Measurements from ENCODE around the gene KATNB1. TPM values are rescaled to one million over a fixed set of nuclear protein-coding genes. Genes with fewer than 3 reads are reported as not detected.

Gene KATNB1
- polyA plus RNA-seq, 1 donor from 2014 or later, result 57.9 TPM

GRCh38 chr16:57687363-57687929 lies 48.1 kb upstream of the KATNB1 start:
- Histone ChIP-seq H3K36me3 (ENCODE audit: insufficient read depth, low read length) (no peaks in the 10 kb centered on the region), H2AFZ (ENCODE audit: low read depth, low read length) (no peak overlapping the region), H3K27me3 (ENCODE audit: insufficient read depth, low read depth, low read length) (no peaks in the 10 kb centered on the region), H3K9me3 (ENCODE audit: low read length) (no peaks in the 10 kb centered on the region), H3K4me3 (ENCODE audit: low read length) (no peak overlapping the region), H3K9ac (ENCODE audit: low read length) (no peak overlapping the region), H3K9me2 (ENCODE audit: insufficient read depth, low read length) (no peaks in the 10 kb centered on the region), H3K4me2 (ENCODE audit: low read length) (no peak overlapping the region), H3K27ac (ENCODE audit: low read length) (no peak overlapping the region), H4K20me1 (ENCODE audit: insufficient read depth) (no peaks in the 10 kb centered on the region), H3K79me2 (replicated peaks; ENCODE audit: insufficient read depth, low read length) (no peaks in the 10 kb centered on the region), H3F3A (ENCODE audit: insufficient read depth, low read length, poor library complexity, severe bottlenecking) (no peaks in the 10 kb centered on the region)
- TF ChIP-seq, protein P1, sequence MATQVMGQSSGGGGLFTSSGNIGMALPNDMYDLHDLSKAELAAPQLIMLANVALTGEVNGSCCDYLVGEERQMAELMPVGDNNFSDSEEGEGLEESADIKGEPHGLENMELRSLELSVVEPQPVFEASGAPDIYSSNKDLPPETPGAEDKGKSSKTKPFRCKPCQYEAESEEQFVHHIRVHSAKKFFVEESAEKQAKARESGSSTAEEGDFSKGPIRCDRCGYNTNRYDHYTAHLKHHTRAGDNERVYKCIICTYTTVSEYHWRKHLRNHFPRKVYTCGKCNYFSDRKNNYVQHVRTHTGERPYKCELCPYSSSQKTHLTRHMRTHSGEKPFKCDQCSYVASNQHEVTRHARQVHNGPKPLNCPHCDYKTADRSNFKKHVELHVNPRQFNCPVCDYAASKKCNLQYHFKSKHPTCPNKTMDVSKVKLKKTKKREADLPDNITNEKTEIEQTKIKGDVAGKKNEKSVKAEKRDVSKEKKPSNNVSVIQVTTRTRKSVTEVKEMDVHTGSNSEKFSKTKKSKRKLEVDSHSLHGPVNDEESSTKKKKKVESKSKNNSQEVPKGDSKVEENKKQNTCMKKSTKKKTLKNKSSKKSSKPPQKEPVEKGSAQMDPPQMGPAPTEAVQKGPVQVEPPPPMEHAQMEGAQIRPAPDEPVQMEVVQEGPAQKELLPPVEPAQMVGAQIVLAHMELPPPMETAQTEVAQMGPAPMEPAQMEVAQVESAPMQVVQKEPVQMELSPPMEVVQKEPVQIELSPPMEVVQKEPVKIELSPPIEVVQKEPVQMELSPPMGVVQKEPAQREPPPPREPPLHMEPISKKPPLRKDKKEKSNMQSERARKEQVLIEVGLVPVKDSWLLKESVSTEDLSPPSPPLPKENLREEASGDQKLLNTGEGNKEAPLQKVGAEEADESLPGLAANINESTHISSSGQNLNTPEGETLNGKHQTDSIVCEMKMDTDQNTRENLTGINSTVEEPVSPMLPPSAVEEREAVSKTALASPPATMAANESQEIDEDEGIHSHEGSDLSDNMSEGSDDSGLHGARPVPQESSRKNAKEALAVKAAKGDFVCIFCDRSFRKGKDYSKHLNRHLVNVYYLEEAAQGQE (IDR thresholded peaks at IDR 0.05; ENCODE audit: borderline replicate concordance), result no peak
- TF ChIP-seq TAF1 (IDR thresholded peaks at IDR 0.05; ENCODE audit: low read depth) (no peak), MXI1 (conservative IDR thresholded peaks at IDR 0.05; ENCODE audit: poor library complexity, severe bottlenecking) (no peak), EZH2 (IDR thresholded peaks at IDR 0.05; ENCODE audit: borderline replicate concordance, insufficient read depth, low read length, poor library complexity, severe bottlenecking) (no peak), RAD21 (conservative IDR thresholded peaks at IDR 0.05) (no peak)
- TF ChIP-seq, protein P2, sequence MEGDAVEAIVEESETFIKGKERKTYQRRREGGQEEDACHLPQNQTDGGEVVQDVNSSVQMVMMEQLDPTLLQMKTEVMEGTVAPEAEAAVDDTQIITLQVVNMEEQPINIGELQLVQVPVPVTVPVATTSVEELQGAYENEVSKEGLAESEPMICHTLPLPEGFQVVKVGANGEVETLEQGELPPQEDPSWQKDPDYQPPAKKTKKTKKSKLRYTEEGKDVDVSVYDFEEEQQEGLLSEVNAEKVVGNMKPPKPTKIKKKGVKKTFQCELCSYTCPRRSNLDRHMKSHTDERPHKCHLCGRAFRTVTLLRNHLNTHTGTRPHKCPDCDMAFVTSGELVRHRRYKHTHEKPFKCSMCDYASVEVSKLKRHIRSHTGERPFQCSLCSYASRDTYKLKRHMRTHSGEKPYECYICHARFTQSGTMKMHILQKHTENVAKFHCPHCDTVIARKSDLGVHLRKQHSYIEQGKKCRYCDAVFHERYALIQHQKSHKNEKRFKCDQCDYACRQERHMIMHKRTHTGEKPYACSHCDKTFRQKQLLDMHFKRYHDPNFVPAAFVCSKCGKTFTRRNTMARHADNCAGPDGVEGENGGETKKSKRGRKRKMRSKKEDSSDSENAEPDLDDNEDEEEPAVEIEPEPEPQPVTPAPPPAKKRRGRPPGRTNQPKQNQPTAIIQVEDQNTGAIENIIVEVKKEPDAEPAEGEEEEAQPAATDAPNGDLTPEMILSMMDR (IDR thresholded peaks at IDR 0.05; ENCODE audit: poor library complexity, severe bottlenecking), result no peak

DNA sequence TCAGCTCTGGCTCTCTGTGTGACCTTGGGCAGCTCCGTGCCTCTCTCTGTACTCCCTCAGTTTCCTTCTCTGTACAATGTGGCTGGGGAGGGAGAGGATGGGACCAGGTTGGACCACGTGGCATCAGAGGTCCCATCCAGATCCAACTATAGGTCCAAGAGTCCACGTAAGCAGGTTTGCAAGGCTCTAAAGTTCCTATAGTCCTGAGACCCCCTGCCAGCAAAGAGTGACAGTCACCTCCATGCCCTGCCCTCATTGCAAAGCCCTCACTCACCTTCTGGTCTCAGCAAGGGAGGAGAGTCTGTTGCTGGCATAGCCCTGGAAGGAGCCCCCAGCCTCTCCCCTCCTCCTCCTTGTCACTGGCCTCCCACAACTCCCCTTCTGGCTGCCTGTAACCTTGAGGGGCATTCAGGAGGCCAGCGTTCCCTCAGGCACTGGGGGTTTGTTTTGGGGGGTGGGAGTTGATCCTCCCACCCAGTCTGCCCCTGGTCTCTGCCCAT lies 47.0 kb upstream of the KATNB1 start:
- no peaks in the 10 kb centered on the region for H3K27me3 ChIP-seq (ENCODE audit: insufficient read depth, low read depth, low read length)

More for the DNA sequence above, 47.0 kb upstream of the KATNB1 start:
- no peak for TF ChIP-seq EP300 (conservative IDR thresholded peaks at IDR 0.05; ENCODE audit: poor library complexity, severe bottlenecking)
- TF ChIP-seq TAF1 (IDR thresholded peaks at IDR 0.05; ENCODE audit: low read depth), result no peak
- TF ChIP-seq POLR2AphosphoS5 (IDR thresholded peaks at IDR 0.05), result no peak
- TF ChIP-seq, protein P2 (IDR thresholded peaks at IDR 0.05; ENCODE audit: poor library complexity, severe bottlenecking), result no peak
- TF ChIP-seq, protein P1 (IDR thresholded peaks at IDR 0.05; ENCODE audit: borderline replicate concordance), result no peak
- no peak for TF ChIP-seq EZH2 (IDR thresholded peaks at IDR 0.05; ENCODE audit: borderline replicate concordance, insufficient read depth, low read length, poor library complexity, severe bottlenecking)
- no peak for TF ChIP-seq RAD21 (conservative IDR thresholded peaks at IDR 0.05)
- TF ChIP-seq MXI1 (conservative IDR thresholded peaks at IDR 0.05; ENCODE audit: poor library complexity, severe bottlenecking), result no peak
- no peak for TF ChIP-seq SMC3 (conservative IDR thresholded peaks at IDR 0.05; ENCODE audit: poor library complexity)
- no peak overlapping the region for H3K9ac ChIP-seq (ENCODE audit: low read length)
- no peak overlapping the region for H3K4me2 ChIP-seq (ENCODE audit: low read length)
- no peaks in the 10 kb centered on the region for H3K79me2 ChIP-seq (replicated peaks; ENCODE audit: insufficient read depth, low read length)
- no peaks in the 10 kb centered on the region for H4K20me1 ChIP-seq (ENCODE audit: insufficient read depth)
- H3F3A ChIP-seq (ENCODE audit: insufficient read depth, low read length, poor library complexity, severe bottlenecking), result no peaks in the 10 kb centered on the region
- H3K4me3 ChIP-seq (ENCODE audit: low read length), result no peak overlapping the region
- H3K27ac ChIP-seq (ENCODE audit: low read length), result no peak overlapping the region
- H2AFZ ChIP-seq (ENCODE audit: low read depth, low read length), result no peak overlapping the region
- no peaks in the 10 kb centered on the region for H3K36me3 ChIP-seq (ENCODE audit: insufficient read depth, low read length)
- no peaks in the 10 kb centered on the region for H3K9me2 ChIP-seq (ENCODE audit: insufficient read depth, low read length)
- no peaks in the 10 kb centered on the region for H3K9me3 ChIP-seq (ENCODE audit: low read length)

All from neural cell (in vitro differentiated cells).